HG03159 (cell line): ENCODE results near the gene CNTNAP1.
"Not testable (repeated sequence)": the region's sequence is repeated elsewhere in the genome, so short reads cannot be mapped to it uniquely, and the experiment has no call there.

Source experiments
- ATAC-seq: cut with Tn5 transposase; IDR thresholded peaks from one replicate; pipeline ENCODE4 v1.9.1; 2021; ENCODE audit warnings: mild to moderate bottlenecking, moderate library complexity; ENCODE audit not compliant: unreplicated experiment

CNTNAP1 gene

DNA sequence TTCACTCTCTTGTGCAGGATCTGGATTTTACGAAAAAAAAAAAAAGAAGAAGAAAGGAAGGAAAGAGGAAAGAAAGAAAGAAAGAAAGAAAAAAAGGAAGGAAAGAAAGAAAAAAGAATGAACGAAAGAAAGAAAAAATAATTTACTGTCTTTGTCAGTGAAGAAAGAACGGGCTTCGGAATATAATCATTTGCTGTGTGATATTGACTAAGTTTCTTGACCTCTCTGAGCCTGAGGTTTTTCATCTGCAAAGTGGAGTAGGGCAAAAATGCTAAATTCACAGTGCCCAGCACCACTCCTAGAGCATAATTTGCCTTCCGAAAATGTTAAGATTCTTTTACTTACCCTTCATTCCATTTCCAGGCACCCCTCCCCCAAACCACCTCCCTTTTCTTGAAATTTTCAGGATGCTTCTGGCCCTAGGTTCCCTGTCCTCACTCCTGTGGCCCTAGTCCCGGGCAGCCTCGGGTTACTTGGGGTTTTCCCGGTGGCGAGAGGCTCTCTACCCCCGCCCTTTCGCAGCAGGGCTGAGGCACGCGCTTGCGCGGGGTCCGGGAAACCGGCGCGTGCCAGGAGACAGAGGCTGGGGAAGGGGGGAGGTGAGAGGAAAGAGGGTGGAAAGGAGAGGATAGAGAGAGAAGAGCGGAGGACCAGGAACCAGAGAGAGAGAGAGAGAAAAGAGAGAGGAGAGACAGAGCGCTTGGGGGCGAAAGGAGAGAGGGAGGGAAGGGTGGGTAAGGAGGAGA is at the start of gene CNTNAP1:
Gene CNTNAP1 (plus strand): TSS at position 556 of the 746 bp plus-strand sequence. CDS start 299 bp downstream, outside the sequence.
- ATAC-seq: no peak

DNA sequence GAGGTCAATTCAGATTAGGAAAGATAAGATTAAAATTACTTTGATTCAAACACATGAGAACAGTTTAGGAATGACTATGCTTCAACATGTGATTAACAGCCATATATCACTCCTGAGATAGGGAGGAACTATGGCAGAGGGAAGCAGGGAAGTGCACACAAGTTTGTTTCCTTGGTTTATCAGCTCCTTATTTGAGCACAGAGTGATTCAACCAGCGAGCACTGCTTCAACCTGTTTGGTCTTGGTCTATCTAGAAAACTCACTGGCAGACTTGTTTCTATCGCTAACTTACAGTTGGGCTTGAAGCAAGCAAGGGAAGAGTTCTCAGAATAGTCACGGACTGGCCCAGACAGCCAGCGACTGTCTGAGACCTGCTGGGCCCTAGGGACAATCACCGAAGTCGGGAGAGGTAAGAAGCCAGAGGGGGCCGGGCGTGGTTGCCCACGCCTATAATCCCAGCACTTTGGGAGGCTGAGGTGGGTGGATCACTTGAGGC is 49.3 kb upstream of the CNTNAP1 start:
- no peak for ATAC-seq

DNA sequence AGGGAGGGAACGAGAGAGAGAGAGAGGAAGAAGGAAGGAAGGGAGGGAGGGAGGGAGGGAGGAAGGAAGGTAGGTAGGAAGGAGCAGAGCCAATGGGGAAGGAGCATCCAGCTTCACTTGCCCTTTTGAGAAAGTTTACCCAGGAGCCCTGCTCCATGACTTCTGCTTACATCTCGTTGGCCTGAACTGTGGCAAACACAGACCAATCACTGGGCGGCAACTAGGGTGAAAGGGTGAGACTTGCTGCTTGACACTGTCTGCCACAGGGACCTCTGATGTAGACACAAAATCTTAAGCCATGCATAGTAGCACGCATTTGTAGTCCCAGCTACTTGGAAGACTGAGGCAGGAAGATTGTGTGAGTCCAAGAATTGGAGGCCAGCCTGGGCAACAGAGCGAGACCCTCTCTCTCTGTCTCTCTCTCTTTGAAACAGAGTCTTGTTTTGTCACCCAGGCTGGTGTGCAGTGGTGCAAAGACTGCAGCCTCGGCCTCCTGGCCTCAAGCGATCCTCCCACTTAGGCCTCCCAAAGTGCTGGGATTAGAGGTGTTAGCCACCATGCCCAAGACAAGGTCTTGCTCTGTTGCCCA is 42.7 kb upstream of the CNTNAP1 start:
- no peak for ATAC-seq

DNA sequence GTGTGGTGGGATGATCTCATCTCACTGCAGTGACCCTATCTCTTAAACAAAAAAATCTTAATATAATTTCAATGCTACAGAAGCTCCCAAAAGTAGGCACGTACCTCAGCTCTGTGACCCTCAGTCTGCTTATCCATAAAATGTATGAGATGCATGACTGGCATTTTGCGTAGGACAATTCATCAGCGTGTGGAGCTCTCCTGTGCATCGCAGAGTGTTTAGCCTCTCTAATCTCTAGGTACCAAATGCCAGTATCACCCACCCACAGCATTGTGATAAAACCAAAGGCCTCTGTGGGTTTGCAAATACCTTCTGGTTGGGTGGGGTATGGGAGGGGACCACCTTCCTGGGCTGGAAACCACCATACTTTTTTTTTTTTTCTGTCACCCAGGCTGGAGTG is 42.2 kb upstream of the CNTNAP1 start:
- ATAC-seq: no peak

DNA sequence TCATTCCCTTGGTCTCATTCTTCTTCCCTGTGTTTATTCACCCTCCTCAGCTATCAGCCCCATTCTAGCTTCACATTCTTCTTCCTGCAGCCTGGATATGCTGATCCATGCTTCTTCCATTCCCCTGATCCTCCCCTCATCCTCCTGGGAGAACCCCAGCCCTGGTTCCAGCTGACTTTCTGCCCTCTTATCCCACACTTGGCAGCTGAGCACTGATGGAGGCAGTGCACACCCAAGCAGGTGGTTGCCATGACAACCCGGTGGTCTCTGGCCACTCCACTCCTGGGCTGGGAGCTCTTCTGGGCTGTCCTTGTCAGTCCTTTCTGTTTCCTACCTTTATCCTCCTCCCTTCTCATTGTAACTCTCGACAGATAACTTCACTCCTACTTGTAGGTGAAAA is 40.0 kb upstream of the CNTNAP1 start:
- ATAC-seq: no peak

DNA sequence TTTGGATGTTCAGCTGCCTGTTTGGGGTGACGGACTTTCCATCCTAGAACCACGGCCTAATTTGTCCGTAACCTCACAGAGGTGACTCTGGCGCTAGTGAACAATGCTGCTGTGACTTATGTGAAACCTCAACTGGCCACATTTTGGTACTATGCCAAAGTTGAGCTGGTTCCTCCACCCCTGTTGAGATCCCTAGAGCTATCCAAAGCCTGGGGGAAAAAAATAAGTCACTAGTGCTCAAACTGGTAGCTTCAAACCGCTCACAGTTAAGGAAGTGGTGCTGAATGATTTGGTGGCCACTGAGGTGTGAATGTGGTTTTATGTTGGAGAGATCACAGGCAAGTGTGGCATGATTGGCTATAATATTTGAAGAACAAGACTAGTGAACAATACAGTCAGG is 34.6 kb upstream of the CNTNAP1 start:
- no peak for ATAC-seq

DNA sequence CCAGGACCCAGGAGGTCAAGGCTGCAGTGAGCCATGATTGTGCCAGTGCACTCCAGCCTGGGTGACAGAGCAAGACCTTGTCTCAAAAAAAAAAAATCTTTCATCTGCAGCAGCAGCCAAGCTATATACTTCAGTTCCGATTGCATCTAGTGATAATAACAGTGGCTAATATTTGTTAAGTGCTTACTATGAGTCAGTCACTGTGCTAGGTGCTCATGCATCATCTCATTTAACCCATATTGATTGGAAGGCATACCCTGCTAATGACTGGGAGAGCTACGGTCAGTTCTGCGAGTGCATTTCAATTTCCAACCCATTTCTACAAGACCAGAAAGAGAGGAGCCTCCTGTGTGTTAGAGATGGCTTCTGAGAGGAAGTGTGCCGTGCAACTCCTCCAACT is 30.9 kb upstream of the CNTNAP1 start:
- ATAC-seq: no peak

DNA sequence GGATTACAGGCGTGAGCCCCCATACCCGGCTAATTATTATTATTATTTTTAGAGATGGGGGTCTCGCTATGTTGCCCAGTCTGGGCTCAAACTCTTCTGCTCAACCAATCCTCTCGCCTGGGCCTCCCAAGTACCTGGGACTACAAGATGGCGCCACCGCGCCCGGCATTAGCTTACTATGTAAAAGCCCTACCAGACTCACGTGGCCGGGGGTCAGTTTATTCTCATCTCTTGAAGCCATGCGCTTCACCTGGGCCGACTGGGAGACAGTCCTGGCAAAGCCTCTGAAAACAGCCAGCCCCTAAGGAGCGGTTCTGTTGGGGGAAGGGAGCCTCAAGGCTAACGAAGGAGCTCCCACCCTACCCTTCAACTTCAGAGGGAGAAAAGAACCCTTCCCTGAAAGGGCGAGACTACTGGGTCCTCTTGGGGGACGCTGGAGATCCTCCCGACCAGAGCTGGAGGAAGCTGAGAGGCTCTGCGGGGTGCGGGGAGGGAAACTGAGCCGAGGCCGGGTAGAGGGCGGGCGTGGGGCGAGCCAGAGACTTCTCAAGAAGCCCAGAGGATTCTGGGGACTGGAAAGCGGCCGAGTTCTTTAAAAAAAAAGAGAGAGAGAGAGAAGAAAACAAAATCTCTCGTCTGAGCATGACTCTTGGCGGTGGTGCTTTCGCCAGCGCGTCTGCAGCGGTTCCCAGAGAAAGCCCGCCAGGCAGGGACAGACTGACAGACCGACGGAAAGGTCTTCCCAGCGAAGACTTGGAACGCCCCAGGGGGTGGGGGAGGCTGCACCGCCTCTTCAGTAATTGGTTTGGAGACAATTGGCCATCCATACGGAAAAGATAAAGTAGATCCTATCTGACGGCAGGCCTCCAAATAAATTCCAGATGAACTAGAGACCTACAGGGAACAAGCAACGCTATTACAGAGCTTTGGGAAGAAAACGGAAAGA is 28.9 kb upstream of the CNTNAP1 start:
- no peak for ATAC-seq

DNA sequence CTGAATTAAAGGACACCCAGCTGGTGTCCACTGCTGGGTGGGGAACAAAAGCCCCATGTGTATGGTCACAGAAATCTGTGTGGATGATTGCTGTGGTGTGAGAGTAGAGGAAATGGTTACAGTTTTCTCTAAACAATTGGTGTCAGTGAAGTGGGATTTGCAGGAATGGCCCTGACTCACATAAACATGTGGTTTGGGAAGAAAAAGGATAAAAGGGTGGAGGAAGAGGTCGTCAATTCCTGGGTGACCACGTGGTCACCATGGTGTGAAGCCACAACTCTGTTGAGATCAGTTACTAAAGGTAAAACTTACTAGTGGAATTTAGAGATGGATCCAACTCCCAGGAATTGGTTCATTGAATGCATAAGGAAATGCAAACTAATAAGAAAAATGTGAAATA is 26.8 kb upstream of the CNTNAP1 start:
- ATAC-seq: no peak

DNA sequence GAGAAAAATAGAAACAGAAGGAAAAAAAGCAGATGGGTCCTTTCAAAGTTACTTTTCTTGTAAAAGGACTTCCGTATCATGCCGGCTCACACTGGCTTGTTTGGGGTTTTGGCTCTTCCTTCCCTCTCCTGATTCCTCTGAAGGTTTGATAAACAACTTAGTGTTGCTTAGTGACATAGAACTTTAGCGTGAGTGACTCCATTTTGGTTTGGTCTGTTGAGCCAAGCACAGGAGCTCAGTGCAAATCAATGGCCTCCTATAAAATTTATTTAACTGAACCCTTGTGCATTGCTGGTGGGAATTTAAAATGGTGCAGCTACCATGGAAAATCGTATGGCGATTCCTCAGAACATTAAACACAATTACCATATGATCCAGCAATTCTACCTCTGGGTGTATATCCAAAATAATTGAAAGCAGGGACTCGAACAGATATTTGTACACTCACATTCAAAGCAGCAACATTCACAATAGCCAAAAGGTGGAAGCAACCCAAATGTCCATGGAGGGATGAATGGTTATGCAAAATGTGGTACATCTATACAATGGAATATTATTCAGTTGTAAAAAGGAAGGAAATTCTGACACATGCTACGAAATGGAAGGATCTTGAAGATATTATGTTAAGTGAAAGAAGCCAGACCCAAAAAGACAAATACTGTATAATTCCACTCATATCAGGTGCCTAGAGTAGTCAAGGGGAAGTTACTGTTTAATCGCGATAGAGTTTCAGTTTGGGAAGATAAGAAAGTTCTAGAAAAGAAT is 24.3 kb upstream of the CNTNAP1 start:
- no peak for ATAC-seq

DNA sequence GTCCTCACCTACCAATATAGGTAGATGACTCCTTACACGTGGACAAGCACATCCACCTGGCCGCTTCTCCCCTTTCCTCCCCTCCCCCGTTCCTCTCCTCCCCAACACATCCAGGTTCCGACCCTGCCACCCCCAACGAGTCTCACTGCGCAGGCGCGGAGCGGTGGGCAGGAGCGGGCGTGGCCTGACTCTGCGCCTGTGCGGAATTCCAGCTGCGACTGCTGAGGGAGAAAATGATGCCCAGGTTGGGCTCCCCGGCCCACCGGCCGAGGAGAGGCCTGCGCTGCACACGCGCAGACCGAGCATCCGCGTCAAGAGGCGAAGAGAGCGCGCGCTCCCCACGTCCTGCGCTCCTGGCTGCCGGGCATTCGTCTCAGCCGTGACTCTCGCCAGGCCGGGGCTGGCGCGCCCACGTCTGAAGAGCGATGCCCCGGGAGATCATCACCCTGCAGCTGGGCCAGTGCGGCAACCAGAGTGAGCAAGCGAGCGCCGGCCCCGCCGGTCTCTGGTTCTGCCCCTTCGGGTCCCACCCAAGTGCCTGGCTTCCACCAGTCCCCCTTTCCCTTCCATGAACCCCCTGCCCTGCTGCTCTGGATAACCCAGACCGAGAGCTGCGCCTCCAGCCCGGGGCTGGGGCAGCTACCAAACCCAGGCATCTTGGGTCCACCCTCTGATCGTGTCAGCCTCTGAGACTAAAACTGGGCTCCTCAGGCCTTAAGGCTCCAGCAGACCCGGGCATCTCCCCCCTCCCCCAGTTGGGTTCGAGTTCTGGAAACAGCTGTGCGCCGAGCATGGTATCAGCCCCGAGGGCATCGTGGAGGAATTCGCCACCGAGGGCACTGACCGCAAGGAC is 23.0 kb upstream of the CNTNAP1 start, which contains the start of gene TUBG2:
Gene TUBG2 (plus strand): TSS at position 206 of the 853 bp plus-strand sequence. CDS start 220 bp downstream, at position 426.
- no peak for ATAC-seq

DNA sequence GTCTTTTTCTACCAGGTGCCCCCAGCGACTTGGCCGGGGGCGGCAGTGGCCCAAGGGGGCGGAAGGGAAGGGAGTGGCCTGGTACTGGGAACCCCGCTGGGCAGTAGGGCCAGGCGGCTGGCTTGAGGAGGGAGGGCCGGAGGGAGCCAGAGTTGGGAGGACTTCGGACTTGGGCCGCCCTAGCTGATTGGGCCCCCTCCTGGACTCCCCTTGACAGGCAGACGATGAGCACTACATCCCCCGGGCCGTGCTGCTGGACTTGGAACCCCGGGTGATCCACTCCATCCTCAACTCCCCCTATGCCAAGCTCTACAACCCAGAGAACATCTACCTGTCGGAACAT is 22.4 kb upstream of the CNTNAP1 start:
- not testable (repeated sequence) for ATAC-seq

DNA sequence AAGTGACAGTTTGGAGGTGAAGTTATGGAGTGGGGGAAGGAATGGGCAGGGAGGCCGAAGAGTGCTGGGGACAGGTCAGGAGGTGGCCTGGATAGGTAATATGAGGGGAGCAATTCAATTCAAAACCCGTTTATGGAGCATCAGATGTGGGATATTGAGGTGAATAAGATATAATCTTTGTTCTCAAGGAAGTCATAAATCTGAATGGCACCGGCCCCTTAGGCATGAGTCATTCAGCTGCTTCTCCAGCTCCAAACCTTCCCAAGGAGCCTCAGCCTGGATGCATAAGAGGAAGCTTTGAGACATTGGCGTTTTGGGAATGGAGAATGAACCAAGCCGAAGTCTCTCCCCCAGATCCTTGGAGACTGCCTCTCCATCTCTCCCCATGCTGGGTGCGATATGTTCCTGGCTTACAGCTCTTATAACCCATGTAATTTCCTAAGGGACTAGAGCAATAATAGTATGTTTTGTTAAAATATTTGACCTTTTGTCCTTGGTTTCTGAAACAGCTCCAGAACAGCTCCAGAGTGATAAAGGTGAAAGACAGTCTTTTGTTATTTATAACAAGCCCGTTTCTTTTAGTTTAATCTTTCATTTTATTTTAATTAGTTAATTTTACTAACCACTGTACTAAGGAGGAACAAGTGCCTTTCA is 21.5 kb upstream of the CNTNAP1 start:
- no peak for ATAC-seq

DNA sequence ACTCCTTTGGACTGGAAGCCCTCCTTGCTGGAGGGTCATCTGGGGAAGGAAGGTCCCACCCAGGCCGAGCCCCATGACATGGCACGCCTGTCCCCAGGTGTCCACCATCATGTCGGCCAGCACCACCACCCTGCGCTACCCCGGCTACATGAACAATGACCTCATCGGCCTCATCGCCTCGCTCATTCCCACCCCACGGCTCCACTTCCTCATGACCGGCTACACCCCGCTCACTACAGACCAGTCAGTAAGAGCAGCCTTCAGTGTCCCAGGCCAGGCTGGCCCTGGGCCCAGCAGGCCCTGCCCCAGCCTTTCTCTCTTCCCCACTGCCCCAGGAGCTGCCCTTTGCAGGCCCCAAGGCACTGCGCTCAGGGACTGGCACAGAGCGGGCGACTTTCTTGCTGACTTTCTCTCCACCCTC is 16.7 kb upstream of the CNTNAP1 start:
- no peak for ATAC-seq

DNA sequence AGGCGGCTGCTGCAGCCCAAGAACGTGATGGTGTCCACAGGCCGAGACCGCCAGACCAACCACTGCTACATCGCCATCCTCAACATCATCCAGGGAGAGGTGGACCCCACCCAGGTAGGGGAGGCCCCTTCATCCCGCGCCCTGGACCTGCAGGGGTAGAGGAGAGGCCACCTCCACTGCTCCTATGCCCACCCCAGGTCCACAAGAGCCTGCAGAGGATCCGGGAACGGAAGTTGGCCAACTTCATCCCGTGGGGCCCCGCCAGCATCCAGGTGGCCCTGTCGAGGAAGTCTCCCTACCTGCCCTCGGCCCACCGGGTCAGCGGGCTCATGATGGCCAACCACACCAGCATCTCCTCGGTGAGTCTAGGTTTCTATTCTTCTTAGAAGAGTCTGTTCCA is 16.2 kb upstream of the CNTNAP1 start:
- not testable (repeated sequence) for ATAC-seq

DNA sequence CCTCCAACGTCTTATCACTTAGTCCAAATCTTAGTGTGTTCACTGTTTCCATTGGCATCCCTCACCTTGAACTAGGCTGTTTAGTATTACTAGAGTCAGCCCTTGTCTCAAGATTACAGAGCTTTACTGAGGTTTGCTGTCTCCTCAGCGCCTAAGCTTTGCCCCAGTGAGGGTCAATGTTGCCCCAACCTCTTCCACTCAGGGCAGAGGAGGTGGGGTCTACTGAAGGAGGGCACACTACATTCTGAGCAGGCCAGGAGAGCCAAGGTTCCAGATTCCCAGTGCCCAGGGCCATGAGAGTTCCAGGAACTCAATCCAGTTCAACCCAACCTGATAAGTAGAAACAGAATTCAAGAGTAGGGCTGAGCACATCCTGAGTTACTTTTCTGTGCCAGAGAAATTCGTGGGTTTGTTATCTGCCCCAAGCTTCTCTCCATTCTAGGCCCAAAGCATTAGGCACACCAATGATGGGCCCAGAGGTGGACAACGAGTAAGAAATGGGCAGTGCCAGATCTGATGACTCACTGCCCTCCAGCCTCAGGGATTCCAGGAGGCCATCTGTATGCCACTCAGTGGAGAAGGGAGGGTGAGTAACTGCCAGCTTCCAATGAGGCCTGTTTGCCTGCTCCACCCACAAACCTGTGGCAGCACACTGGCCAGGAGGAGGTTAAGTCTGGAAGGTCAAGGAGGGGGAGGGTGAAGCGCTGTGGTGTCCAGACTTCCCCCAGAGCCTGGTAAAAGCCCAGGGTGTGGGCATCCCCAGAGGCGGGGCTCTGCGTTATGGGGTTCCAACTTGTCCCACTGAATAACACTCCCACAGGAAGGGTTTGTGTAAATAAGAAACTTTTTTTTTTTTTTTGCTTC is 15.0 kb upstream of the CNTNAP1 start:
- no peak for ATAC-seq

DNA sequence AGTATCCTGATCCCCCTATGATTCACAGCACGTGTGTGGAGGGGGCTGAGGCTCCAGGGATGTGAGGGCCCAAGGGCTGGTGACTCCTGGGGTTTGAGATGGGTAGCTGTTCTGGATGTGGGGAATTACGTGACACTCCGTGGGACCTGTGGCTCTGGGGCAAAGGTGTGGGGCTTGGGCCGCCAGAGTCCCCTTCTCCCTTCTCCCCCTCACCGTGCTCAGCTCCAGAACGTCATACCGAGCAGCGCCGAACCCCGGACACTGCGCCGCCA is 12.7 kb upstream of the CNTNAP1 start:
- no peak for ATAC-seq

DNA sequence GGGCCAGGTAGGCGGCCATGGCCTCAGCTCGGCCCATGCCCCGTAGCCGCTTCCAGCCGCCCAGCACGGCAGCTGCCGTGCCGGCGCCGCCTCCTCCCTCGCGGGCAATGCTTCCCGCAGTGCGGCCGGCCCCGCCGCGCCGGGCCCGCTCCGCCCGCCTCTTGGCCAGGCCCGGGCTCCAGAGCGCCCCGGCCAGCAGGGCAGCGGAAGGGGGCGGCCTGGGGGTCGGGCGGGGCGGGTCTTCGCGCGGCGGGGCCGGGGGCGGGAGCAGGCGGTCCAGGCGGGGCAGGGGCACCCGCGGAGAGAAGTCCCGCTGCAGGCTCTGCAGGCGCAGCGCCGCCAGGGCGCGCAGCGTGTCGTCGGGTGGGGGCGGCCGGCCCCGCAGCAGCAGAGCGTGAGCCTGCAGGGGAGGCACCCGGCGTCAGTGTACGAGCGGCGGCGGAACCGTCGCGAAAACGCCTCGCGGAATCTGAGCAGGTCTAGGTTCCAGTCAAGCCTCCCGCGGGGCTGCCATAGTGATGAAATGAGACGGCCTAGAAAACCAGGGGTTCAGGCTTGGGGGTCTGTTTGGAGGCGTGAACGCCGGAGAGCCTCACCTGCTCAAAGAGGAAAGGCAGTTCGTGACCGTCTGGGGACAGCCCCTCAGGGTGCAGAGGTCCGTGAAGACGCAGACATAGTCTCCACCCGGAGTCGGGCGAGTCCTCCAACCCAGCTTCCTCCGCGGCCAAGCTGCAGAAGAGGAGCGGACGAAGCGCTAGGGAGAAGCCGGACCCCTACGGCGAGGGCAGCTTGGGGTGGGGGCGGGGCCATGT is 12.1 kb upstream of the CNTNAP1 start:
- no peak for ATAC-seq
